ENCODE data around the gene SLC26A2. TPM values are rescaled to one million over a fixed set of nuclear protein-coding genes. Genes with fewer than 3 reads are reported as not detected.

Gene SLC26A2
- total RNA-seq, 2 experiments from 2014 or later = 8.6 to 9.5 TPM

- ChIA-PET POLR2A (no interaction called here), CTCF (interaction anchor here (0.7 to 3.3 kb wide), 4 partner anchors 10 to 124 kb away, joined by 3 to 11 read pairs (median 6); no protein-coding TSS in a partner anchor)
Observed at GRCh38 chr5:149957855-149958254, 2.7 kb upstream of the SLC26A2 start.

GRCh38 chr5:149959406-149960236 is 937 bp upstream of the SLC26A2 start:
- CTCF ChIA-PET = interaction anchor here (1.1 to 3.3 kb wide), 11 partner anchors 10 to 131 kb away, joined by 3 to 11 read pairs (median 5); no protein-coding TSS in a partner anchor
- POLR2A ChIA-PET = interaction anchor here (0.7 to 1.5 kb wide), 6 partner anchors 12 to 445 kb away, joined by 3 to 11 read pairs (median 5); partner anchors contain the start of genes HMGXB3, PPARGC1B and TIGD6

- ChIA-PET POLR2A (interaction anchor here (0.6 to 1.5 kb wide), 5 partner anchors 39 to 740 kb away, joined by 3 to 11 read pairs (median 3); partner anchors contain the start of genes HMGXB3, PPARGC1B, RBM22 and TIGD6), CTCF (interaction anchor here (1.3 to 1.5 kb wide), 3 partner anchors 57 to 323 kb away, joined by 4 to 11 read pairs (median 5); no protein-coding TSS in a partner anchor)
Observed at GRCh38 chr5:149961186-149961685, 678 bp downstream of the SLC26A2 start.

- ChIA-PET POLR2A (interaction anchor here (0.6 to 1.1 kb wide), 2 partner anchors 38 to 419 kb away, joined by 3 read pairs; partner anchors contain the start of genes HMGXB3 and TIGD6), CTCF (interaction anchor here (0.7 to 1.8 kb wide), 11 partner anchors 29 to 356 kb away, joined by 3 to 11 read pairs (median 4); no protein-coding TSS in a partner anchor)
Observed at GRCh38 chr5:149961957-149962409, 1.4 kb downstream of the SLC26A2 start.

GRCh38 chr5:149962601-149963300 is 2.2 kb downstream of the SLC26A2 start:
- ChIA-PET POLR2A (interaction anchor here (0.6 to 1.1 kb wide), 2 partner anchors 37 to 311 kb away, joined by 3 read pairs; partner anchors contain the start of genes HMGXB3 and TIGD6), CTCF (interaction anchor here (0.7 to 1.8 kb wide), 9 partner anchors 28 to 357 kb away, joined by 3 to 11 read pairs (median 4); no protein-coding TSS in a partner anchor)

GRCh38 chr5:149963729-149964128 is 3.2 kb downstream of the SLC26A2 start:
- ChIA-PET CTCF (interaction anchor here (1.8 kb wide), 2 partner anchors 27 to 135 kb away, joined by 5 to 9 read pairs; no protein-coding TSS in a partner anchor), POLR2A (no interaction called here)

GRCh38 chr5:149966946-149967345 is 6.4 kb downstream of the SLC26A2 start:
- POLR2A ChIA-PET = no interaction called here

GRCh38 chr5:149969181-149969930 is 8.8 kb downstream of the SLC26A2 start:
- CTCF ChIA-PET = interaction anchor here (1.2 to 1.6 kb wide), 2 partner anchors 10 to 136 kb away, joined by 5 to 7 read pairs; partner anchors contain the start of gene SLC26A2
- POLR2A ChIA-PET = no interaction called here

More at GRCh38 chr5:149966946-149967345, 6.4 kb downstream of the SLC26A2 start:
- CTCF ChIA-PET = interaction anchor here (1.4 kb wide), 1 partner anchor 24 kb away, joined by 4 read pairs; no protein-coding TSS in a partner anchor

GRCh38 chr5:149975409-149975808 is 14.9 kb downstream of the SLC26A2 start:
- CTCF ChIA-PET = no interaction called here
- POLR2A ChIA-PET = no interaction called here

GRCh38 chr5:149979896-149980295 is 19.3 kb downstream of the SLC26A2 start:
- CTCF ChIA-PET = interaction anchor here (0.6 kb wide), 1 partner anchor 11 kb away, joined by 3 read pairs; no protein-coding TSS in a partner anchor
- POLR2A ChIA-PET = no interaction called here

- POLR2A ChIA-PET = no interaction called here
- CTCF ChIA-PET = interaction anchor here (0.5 to 1.8 kb wide), 2 partner anchors 9 to 110 kb away, joined by 3 to 5 read pairs; no protein-coding TSS in a partner anchor
Observed at GRCh38 chr5:149981206-149981605, 20.6 kb downstream of the SLC26A2 start.

- POLR2A ChIA-PET = no interaction called here
- CTCF ChIA-PET = interaction anchor here (1.8 kb wide), 1 partner anchor 8 kb away, joined by 5 read pairs; no protein-coding TSS in a partner anchor
Observed at GRCh38 chr5:149982505-149982904, 21.9 kb downstream of the SLC26A2 start.

- CTCF ChIA-PET = interaction anchor here (1.6 kb wide), 1 partner anchor 154 kb away, joined by 6 read pairs; no protein-coding TSS in a partner anchor
- POLR2A ChIA-PET = no interaction called here
Observed at GRCh38 chr5:149988126-149988525, 27.6 kb downstream of the SLC26A2 start.

- ChIA-PET CTCF (interaction anchor here (0.5 to 4.0 kb wide), 22 partner anchors 8 to 354 kb away, joined by 3 to 27 read pairs (median 4); partner anchors contain the start of genes HMGXB3, SLC26A2 and TIGD6), POLR2A (no interaction called here)
Observed at GRCh38 chr5:149990518-149991376, 30.2 kb downstream of the SLC26A2 start.

- POLR2A ChIA-PET = no interaction called here
Observed at GRCh38 chr5:149993471-149993870, 32.9 kb downstream of the SLC26A2 start.

GRCh38 chr5:149995385-149996204 is 35.0 kb downstream of the SLC26A2 start:
- ChIA-PET POLR2A (no interaction called here), CTCF (interaction anchor here (1.4 kb wide), 1 partner anchor 167 kb away, joined by 6 read pairs; no protein-coding TSS in a partner anchor)

More at GRCh38 chr5:149993471-149993870, 32.9 kb downstream of the SLC26A2 start:
- CTCF ChIA-PET = interaction anchor here (1.2 to 4.0 kb wide), 2 partner anchors 159 to 227 kb away, joined by 3 to 27 read pairs; no protein-coding TSS in a partner anchor

Data from activated CD8-positive, alpha-beta memory T cell treated with anti-CD3 and anti-CD28 coated beads for 36 hours (primary cell).